GM12891 (cell line): ENCODE measurements around the gene DISP2.
A peak's percentile ranks its signal among the peaks of the same experiment; 100 is the strongest.

ENCODE experiments used
- DNase-seq: peaks from one replicate; pipeline ENCODE4 v3.0.0; 2011; ENCODE audit warnings: low spot score; ENCODE audit not compliant: insufficient read length
- FAIRE-seq: peaks from 2 replicates; lab custom pipeline; 2011; peaks lifted over from hg19 to GRCh38; lab: Jason Lieb, UNC
- PAX5 ChIP-seq: IDR thresholded peaks from 2 replicates; pipeline ENCODE4 v1.6.1; 2011; ENCODE audit warnings: low read length, moderate library complexity, mild to moderate bottlenecking; ENCODE audit not compliant: insufficient read depth, severe bottlenecking
- POLR2A ChIP-seq: IDR thresholded peaks from 2 replicates; pipeline ENCODE4 v1.6.1; 2011; ENCODE audit warnings: low read depth, low read length, control low read depth
- POLR2AphosphoS5 ChIP-seq: IDR thresholded peaks from 2 replicates; pipeline ENCODE4 v1.6.1; 2011; ENCODE audit warnings: low read depth, low read length, control low read depth
- POU2F2 ChIP-seq: IDR thresholded peaks from 2 replicates; pipeline ENCODE4 v1.6.1; 2011; ENCODE audit warnings: low read depth, mild to moderate bottlenecking, control low read depth, low read length, moderate library complexity
- SPI1 ChIP-seq: IDR thresholded peaks from 2 replicates; pipeline ENCODE4 v1.6.1; 2011; ENCODE audit warnings: low read depth, low read length, control low read depth
- TAF1 ChIP-seq: IDR thresholded peaks from 2 replicates; pipeline ENCODE4 v1.6.1; 2011; ENCODE audit warnings: low read depth, low read length, control low read depth

The DISP2 gene

GRCh38 chr15:40328176-40328575, 29.8 kb upstream of the DISP2 start:
- FAIRE-seq, result no peak
- TF ChIP-seq TAF1 (no peak), POLR2AphosphoS5 (no peak), PAX5 (no peak), SPI1 (no peak), POU2F2 (no peak)
- no peak for DNase-seq

GRCh38 chr15:40328751-40329150, 29.3 kb upstream of the DISP2 start:
- TF ChIP-seq SPI1 (no peak), PAX5 (no peak), POLR2A (no peak), POU2F2 (no peak), POLR2AphosphoS5 (no peak)
- no peak for FAIRE-seq

GRCh38 chr15:40329804-40330203, 28.2 kb upstream of the DISP2 start:
- no peak for DNase-seq
- TF ChIP-seq SPI1 (no peak), POLR2AphosphoS5 (no peak), POU2F2 (no peak), POLR2A (no peak), PAX5 (no peak), TAF1 (no peak)
- FAIRE-seq, result no peak

More at GRCh38 chr15:40328751-40329150, 29.3 kb upstream of the DISP2 start:
- DNase-seq, result no peak

GRCh38 chr15:40330368-40330836, 27.6 kb upstream of the DISP2 start:
- TF ChIP-seq POLR2A (no peak), TAF1 (no peak), POLR2AphosphoS5 (no peak), SPI1 (no peak), PAX5 (no peak), POU2F2 (no peak)
- FAIRE-seq, result no peak
- DNase-seq, result no peak

GRCh38 chr15:40331026-40331425, 27.0 kb upstream of the DISP2 start:
- TF ChIP-seq POU2F2 (no peak), POLR2A (no peak), SPI1 (no peak), PAX5 (no peak), TAF1 (no peak), POLR2AphosphoS5 (no peak)
- FAIRE-seq, result no peak
- no peak for DNase-seq

- TF ChIP-seq POLR2AphosphoS5, result no peak
- TF ChIP-seq SPI1, result no peak
- no peak for TF ChIP-seq POLR2A
- no peak for TF ChIP-seq POU2F2
- TF ChIP-seq PAX5, result no peak
- TF ChIP-seq TAF1, result no peak
- no peak for FAIRE-seq
- no peak for DNase-seq
These were observed 26.4 kb upstream of the DISP2 start for GRCh38 chr15:40331637-40332036.

- FAIRE-seq (no peak), DNase-seq (no peak)
- TF ChIP-seq POU2F2 (no peak), SPI1 (peak; percentile 39; the same call in 1 of the 2 replicates)
These were observed 25.8 kb upstream of the DISP2 start for GRCh38 chr15:40332113-40332781.

GRCh38 chr15:40333922-40334492, 24.0 kb upstream of the DISP2 start:
- peak; percentile 95 for TF ChIP-seq SPI1
- no peak for TF ChIP-seq POU2F2
- no peak for DNase-seq
- FAIRE-seq, result peak; percentile 69

GRCh38 chr15:40334541-40334940, 23.5 kb upstream of the DISP2 start:
- DNase-seq (no peak), FAIRE-seq (no peak)
- TF ChIP-seq POU2F2 (no peak), POLR2A (no peak), SPI1 (no peak), POLR2AphosphoS5 (no peak), TAF1 (no peak), PAX5 (no peak)
